H54 (cell line): ENCODE results near the gene MEF2B.
A peak's percentile ranks its signal among the peaks of the same experiment; 100 is the strongest.

Experiments
- DNase-seq: peaks from one replicate; pipeline ENCODE4 v3.0.0; 2011; ENCODE audit warnings: low spot score, mixed read lengths; ENCODE audit not compliant: insufficient read length
- FAIRE-seq: peaks from 3 replicates; lab custom pipeline; 2011; peaks lifted over from hg19 to GRCh38; lab: Jason Lieb, UNC
- POLR2A ChIP-seq: IDR thresholded peaks from 2 replicates; pipeline ENCODE4 v1.6.1; 2011; ENCODE audit warnings: low read depth, mild to moderate bottlenecking, low read length

MEF2B gene

DNA sequence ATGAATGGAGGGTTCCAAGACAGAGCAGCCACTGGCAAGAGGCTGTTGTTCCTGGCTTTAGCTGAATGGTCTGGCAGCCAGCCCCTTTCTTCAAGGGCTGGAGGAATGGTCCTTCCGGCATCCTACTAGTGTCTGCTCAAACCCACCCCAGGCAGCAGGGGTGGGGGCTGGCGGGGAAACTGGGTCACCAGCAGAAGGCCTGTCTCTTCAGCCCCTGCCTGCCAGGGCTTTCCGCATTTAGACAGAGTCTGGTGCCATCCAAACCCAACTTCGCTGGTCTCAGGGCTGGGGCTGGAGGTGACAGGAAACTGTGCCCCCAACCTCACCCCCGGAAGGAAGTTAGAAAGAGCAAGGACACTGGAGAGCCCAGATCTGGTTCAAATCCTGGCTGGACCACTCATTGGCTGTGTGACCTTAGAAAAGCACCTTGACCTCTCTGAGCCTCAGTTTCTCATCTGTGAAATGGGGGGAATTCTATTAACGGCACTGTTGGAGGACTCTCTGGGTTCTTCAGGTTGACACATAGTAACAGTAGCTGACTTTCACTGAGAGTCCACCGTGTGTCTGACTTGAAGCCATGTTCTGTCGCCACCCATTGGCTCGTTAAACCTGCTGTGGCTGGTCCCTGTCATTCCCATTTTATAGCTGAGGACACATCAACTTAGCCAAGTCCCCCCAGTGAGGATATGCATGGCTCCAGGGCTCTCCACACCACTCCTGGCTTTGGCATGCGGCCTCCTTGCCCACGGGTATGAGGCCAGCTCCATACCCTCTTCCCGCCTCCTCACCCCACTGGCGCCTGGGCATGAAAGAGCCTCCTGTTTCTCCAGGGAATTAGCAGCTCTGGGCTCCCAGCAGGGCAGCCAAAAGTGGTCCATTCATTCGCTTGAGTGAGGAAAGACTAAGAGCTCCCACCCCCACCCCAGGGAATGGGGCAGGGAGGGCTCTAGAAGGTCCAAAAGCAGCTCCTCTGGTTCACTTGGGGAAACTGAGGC is 35.6 kb upstream of the MEF2B start:
- no peak for DNase-seq
- no peak for FAIRE-seq
- TF ChIP-seq POLR2A = no peak

DNA sequence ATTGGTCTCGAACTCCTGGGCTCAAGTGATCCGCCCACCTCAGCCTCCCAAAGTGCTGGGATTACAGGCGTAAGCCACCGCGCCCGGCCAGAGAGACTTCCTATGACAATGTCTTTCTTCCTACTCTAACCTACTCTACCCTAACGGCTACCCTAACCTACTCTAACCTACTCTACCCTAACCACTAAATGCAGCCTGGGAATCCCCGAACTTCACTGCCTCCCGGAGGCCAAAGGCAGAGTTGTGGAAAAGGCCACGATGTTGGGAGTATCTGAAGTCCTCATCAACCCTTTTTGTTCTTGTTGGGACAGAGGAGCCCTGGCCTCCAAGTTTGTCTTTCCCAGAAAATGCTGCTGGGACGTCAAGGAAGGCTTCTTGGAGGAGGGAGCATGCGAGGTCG is 34.1 kb upstream of the MEF2B start:
- no peak for DNase-seq
- no peak for TF ChIP-seq POLR2A
- no peak for FAIRE-seq

DNA sequence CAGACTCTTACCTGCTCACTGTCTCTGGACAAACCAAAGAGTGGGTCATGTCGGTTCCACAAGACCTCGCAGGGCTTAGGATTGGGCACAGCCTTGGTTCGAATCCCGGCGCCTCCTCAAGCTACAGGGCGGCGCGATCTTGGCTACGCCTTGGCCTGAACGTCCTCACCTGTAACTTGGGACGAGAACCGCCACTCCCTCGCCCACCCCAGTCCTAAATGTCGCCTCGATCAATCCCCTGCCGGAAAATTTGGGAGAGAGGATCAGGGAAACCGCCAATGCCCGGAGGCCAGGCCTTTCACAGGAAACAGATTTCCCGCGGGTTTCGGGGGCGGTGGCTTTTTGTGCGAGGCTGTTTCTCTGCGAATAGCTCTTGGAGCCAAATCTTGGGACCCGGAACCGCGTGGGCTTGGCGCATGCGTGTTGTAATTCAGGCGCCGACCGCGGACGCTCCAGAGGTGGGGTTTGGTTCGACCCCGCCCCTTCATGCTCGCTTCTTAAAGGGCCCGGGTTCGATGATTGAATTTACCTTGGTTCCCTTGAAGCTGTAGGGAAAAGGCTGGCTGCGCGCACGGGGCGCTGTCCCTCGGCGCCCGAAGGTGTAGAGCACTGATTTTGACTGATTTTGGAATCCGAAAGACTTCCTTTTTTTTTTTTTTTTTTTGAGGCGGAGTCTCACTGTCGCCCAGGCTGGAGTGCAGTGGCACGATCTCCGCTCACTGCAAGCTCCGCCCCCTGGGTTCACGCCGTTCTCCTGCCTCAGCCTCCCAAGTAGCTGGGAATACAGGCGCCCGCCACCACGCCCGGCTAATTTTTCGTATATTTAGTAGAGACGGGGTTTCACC is 33.2 kb upstream of the MEF2B start, which contains the start of gene NR2C2AP:
TSS of gene NR2C2AP (minus strand) at position 403 of the 845 bp plus-strand sequence. CDS start at position 49, 354 bp downstream.
- DNase-seq = peak; percentile 97
- FAIRE-seq = no peak
- TF ChIP-seq POLR2A = peak; percentile 23; the same call in 1 of the 2 replicates

DNA sequence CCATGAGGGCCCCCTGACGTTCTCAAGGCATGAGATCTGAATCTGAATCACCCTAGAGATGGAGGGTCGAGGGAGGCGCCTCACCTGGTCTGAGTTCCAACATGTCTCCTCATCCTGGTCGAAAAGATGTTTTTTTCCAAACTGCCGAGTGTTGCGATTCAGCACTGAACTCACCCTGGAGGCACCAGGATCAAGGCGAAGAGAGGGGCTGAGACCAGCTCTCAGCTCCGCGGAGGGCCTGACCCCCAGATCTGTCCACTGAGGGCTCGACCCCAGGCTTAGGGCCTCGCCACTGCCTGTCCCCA is 32.6 kb upstream of the MEF2B start:
- no peak for TF ChIP-seq POLR2A
- FAIRE-seq (no peak), DNase-seq (no peak)

DNA sequence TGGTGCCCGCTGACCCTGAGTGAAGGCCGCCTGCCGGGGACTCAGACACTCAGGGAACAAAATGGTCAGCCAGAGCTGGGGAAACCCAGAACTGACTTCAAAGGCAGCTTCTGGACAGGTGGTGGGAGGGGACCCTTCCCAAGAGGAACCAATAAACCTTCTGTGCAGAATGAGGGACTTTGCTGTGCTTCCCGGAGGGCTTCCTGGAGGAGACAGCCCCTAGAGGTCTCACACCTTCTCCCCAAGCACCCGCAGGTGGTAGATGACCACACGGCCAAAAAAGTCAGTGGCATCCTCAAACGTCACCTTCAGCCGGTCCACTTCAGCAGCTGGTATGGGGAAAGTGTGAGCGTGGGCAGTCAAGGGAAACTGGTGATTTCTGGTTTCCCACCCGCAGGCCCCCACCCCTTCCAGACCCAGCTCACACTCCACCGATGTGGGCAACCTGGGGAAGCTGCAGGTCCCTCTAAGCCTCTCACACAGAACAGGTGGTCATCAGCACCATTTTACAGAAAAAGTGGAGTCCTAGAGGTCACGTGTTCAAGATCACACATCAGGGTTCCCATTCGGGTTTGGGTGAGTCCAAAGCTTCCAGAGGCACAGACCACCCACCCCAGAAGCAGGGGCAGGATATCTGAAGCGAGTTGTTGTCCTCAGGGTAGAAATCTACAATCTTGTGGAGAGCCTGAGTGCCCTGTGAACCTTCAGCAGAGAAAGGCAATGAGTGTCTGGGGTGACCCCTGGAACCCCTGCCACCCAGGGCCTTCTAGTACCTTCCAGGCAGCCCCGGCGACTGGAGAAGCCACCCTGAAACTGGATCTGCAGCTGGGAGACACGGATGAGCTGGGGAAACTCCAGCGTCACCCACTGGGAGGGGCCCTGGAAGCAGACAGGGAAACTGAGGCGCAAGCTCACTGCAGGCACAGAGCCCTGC is 31.9 kb upstream of the MEF2B start:
- no peak for TF ChIP-seq POLR2A
- no peak for FAIRE-seq

DNA sequence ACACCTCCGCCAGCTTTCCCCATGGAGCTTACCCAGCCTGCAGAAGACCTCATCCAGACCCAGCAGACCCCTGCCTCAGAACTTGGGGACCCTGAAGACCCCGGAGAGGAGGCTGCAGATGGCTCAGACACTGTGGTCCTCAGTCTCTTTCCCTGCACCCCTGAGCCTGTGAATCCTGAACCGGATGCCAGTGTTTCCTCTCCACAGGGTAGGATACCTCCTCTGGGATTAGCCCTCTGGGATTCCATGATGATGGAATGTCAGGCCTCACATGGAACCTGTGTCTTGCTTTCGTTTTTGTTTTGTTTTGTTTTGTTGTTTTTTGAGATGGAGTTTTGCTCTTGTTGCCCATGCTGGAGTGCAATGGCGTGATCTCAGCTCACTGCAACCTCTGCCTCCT is 23.9 kb upstream of the MEF2B start:
- FAIRE-seq = no peak
- DNase-seq = no peak
- TF ChIP-seq POLR2A = no peak

More for the DNA sequence above, 31.9 kb upstream of the MEF2B start:
- DNase-seq = no peak

DNA sequence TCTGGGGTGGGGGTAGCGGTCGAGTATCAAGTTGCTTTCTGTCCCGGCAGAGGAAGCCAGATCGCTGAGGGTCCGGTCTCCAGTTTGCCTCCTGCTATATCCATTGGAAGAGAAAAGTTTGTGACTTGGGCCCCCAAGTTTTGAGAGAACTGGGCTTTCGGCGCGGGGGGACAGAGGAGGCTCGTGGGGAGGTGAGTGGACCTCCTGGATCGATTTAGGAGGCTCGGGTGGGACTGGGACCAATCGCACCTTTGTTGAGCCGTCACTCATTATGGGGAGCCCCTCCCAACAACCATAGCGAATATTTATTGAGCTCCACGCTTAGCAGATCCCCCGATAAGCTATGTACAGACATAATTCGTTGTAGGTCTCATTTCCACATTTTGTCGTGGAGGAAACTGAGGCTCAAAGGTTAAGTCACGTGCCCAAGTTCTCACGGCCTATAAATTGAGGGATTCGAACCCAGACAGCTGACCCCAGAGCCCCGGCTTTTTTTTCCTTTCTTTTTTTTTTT is 22.9 kb upstream of the MEF2B start:
- DNase-seq = no peak
- TF ChIP-seq POLR2A = peak; percentile 35; the same call in 1 of the 2 replicates
- no peak for FAIRE-seq

DNA sequence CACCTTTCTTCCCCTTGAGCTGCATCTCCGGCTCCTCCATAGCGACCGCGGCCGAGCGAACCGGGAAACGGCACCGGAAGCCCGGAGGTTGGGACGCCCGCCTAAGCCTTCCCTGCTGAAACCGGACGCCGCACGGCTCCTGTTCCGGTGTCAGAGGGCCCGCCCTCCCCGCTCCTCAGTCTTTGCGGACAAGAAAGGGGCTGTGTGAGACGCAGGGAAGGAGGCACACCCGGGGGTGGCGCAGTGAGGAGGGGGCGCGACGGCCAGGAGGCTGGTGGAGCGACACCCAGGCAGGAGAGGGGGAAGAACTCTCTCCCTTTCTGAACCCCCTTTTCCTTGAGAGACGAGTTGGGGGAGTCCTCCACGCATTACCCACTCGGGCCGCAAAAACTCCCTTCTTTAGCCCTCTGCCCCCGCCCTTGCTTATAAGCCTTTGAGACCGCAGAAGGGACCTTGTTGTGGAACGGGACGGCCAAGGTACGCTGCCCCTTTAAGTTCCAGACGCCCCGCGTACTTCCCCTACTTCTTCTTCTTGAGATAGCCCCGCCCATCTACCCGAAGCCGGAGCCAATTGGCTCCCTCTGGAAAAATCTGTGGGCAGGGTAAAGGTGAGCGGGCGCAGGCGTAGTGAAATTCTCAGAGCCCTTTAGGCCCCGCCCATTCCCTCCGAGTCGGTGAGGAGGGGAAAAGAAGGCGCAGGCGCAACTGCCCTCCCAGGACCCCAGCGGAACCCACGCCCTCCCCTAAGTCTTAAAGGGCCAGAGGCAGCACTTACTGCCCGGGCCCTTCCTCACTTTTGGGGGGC is 22.2 kb upstream of the MEF2B start, which contains the start of the genes BORCS8 and RFXANK:
TSS of gene BORCS8 (minus strand) at position 75 of the 805 bp plus-strand sequence. CDS start at position 40, 35 bp downstream.
TSS of gene RFXANK (plus strand) at position 181 of the 805 bp plus-strand sequence. CDS start 1,689 bp downstream, outside the sequence.
- peak; percentile 94 for DNase-seq
- TF ChIP-seq POLR2A = peak; percentile 66
- FAIRE-seq = peak; percentile 57

DNA sequence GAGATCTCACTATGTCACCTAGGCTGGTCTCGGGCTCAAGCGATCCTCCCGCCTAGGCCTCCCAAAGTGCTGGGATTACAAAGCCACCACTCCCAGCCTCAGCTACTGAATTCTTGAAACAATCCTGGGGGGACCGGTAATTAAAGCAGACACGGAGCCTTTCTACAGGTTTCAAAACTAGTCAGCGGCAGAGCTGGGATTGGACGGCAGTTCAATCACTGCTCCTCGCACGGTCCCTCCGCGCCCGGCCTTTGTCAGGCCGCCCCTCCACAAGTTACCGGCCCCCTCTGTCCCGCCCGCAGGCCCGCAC is 21.7 kb upstream of the MEF2B start:
- DNase-seq (no peak), FAIRE-seq (no peak)
- no peak for TF ChIP-seq POLR2A

DNA sequence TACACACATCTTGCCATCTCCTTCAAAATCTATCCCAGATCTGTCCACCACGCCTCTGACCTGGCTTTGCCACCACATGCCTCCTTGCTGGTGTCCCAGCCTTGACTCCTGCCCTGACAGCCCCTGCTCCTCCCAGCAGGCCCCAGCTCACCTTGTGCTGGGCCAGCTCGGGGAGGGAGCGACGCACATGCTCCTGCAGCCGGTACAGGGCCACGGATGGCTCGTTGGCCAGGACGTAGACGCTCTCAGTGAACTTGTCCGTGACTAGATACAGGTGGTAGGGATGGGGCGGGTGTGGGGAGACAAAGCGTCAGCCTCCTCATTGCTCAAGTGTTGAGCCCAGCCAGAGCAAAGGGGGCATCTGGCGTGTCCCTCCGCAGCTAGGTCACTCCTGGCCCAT is 16.7 kb upstream of the MEF2B start:
- FAIRE-seq (no peak), DNase-seq (no peak)
- no peak for TF ChIP-seq POLR2A

DNA sequence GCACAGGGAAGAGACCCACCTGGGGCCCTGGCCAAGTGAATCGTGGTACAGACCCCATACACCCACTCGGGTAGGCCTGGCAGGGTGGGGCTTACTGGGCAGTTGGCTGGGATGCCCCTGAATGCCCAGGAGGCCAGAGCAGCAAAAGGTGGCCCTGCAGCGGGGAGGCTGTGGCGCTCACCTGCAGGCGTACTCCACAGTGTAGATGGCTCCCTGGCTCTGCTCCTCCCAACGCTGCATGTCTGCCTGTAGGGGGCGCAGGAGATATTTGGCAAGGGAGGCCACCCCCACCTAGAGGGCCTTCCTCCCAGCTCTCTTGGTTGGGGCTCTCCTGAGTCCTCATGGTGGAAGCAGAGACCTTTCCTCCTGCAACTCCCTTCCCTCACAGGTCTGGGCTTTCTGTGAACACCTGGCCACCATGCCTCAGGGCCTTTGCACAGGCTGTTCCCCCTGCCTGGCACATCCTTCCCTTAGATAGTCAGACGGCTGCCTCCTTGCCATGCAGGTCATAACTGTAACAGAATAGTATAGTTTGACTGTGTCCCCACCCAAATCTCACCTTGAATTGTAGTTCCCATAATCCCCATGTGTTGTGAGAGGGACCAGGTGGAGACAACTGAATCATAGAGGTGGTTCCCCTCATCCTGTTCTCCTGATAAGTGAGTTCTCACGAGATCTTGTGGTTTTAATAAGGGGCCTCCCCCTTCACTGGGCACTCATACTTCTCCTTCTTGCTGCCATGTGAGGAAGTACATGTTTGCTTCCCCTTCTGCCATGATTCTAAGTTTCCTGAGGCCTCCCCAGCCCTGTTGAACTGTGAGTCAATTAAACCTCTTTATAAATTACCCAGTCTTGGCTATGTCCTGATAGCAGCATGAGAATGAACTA is 16.0 kb upstream of the MEF2B start:
- no peak for TF ChIP-seq POLR2A
- no peak for DNase-seq
- no peak for FAIRE-seq

DNA sequence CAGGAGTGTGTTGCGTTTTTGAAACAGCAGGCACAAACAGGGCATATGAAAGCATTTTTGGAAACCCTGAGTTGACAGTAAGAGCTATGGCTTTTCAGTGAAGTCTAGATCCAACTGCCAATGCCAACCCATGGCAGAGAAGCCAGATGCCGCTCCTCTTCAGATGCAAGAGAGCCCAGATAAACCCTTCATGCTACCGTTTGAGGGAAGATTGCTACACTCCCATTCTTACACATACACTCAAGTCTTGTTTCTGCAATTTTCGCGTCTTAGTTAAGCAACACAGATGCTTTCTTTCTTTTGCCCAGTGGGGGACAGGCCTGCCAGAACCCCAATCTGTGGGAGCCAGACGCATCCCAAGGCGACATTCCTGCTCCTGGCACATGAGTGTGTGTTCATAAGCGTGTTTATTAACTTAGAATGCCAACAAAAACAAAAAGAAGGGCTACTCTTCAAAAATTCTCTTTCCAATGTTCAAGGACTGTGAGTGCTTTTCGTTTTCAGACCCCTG is 11.5 kb upstream of the MEF2B start:
- TF ChIP-seq POLR2A = no peak
- FAIRE-seq (no peak), DNase-seq (no peak)
